BLaER1 treated with 17β-estradiol and CSF1 and Interleukin-3, amounts not matched to agents 10 nM and 100 nM (cell line): ENCODE measurements around the gene TRAIP.
"Not testable (repeated sequence)": the region's sequence is repeated elsewhere in the genome, so short reads cannot be mapped to it uniquely, and the experiment has no call there.

ENCODE experiments used
- H3K27ac ChIP-seq, 11 experiments: shearing (Covaris generic); formaldehyde crosslinking; 2 replicates each; pipeline ENCODE4 v1.8.1; 2022
- H3K27me3 ChIP-seq, 11 experiments: shearing (Covaris generic); formaldehyde crosslinking; 2 replicates each; pipeline ENCODE4 v1.8.1; 2022
- H3K36me3 ChIP-seq, 11 experiments: shearing (Covaris generic); formaldehyde crosslinking; 2 replicates each; pipeline ENCODE4 v1.8.1; 2022
- H3K4me1 ChIP-seq, 10 experiments: shearing (Covaris generic); formaldehyde crosslinking; 2 replicates each; pipeline ENCODE4 v1.8.1; 2022
- H3K4me2 ChIP-seq, 11 experiments: shearing (Covaris generic); formaldehyde crosslinking; 2 replicates each; pipeline ENCODE4 v1.8.1; 2022
- H3K4me3 ChIP-seq, 10 experiments: shearing (Covaris generic); formaldehyde crosslinking; 2 replicates each; pipeline ENCODE4 v1.8.1; 2022
- H3K9ac ChIP-seq, 11 experiments: shearing (Covaris generic); formaldehyde crosslinking; 2 replicates each; pipeline ENCODE4 v1.8.1; 2022
- H3K9me3 ChIP-seq, 11 experiments: shearing (Covaris generic); formaldehyde crosslinking; replicated peaks in 1 of 11; 2 replicates each; pipeline ENCODE4 v1.8.1; 2022
- H4K20me1 ChIP-seq, 11 experiments: shearing (Covaris generic); formaldehyde crosslinking; 2 replicates each; pipeline ENCODE4 v1.8.1; 2022
- Cebpa-rat ChIP-seq, 11 experiments: shearing (Covaris generic); IDR thresholded peaks; 2 replicates each; pipeline ENCODE4 v1.8.1; 2022

The TRAIP gene

DNA sequence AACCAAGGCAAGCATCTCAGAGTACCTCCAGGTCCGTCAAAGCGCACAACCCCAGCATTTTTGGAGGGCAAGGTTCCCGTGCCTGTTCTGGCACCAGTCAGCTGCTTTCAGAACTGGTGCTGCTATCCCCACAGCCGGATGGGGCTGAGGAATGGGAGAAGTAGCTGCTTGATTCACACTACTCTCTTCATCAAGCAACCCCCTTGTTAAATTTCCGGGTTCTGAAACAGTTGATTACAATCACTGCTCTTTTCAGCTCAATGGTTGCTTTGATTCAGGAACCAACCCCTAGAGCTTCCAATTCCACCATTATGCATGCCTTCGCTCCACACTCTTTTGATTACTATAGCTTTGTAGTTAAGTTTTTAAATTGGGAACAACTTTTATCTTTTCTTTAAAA is 30.3 kb downstream of the TRAIP start:
- no peak for TF ChIP-seq Cebpa-rat (IDR thresholded peaks at IDR 0.05)
- no peaks in the 10 kb centered on the region for H4K20me1 ChIP-seq
- peaks cover 2 to 28% (median 13%) of the 10 kb centered on the region in 10 experiments; a peak in 17 of 20 replicates for H3K4me1 ChIP-seq
- no peaks in the 10 kb centered on the region for H3K27me3 ChIP-seq
- peaks cover 0 to 40% (median 35%) of the 10 kb centered on the region in 11 experiments; a peak in 21 of 22 replicates for H3K36me3 ChIP-seq
- H3K9me3 ChIP-seq: no peaks in the 10 kb centered on the region
- no peak overlapping the region for H3K4me2 ChIP-seq
- no peak overlapping the region for H3K9ac ChIP-seq
- H3K27ac ChIP-seq: peak overlapping the region in 2 of 11 experiments; percentile 9 to 38; a peak in 1 of 22 replicates
- H3K4me3 ChIP-seq: no peak overlapping the region

DNA sequence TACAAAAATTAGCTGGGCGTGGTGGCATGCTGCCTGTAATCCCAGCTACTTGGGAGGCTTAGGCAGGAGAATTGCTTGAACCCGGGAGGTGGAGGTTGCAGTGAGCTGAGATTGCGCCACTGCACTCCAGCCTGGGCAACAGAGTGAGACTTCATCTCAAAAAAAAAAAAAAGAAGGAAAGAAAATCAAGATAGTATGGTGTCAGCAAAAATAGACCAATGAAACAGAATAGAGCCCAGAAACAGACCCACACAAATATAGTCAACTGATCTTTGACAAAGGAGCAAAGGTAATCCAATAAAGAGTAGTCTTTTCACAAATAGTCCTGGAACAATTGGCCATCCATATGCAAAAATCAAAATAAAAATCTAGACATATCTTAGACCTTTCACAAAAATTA is 33.2 kb downstream of the TRAIP start:
- H3K27ac ChIP-seq, H3K4me2 ChIP-seq, H4K20me1 ChIP-seq, H3K4me3 ChIP-seq, H3K9ac ChIP-seq, H3K9me3 ChIP-seq, H3K27me3 ChIP-seq: not testable (repeated sequence)
- Histone ChIP-seq H3K4me1 (peaks cover 4 to 33% (median 18%) of the 10 kb centered on the region in 10 experiments; a peak in 16 of 20 replicates), H3K36me3 (peaks cover 0 to 11% (median 6%) of the 10 kb centered on the region in 11 experiments; a peak in 13 of 22 replicates)

DNA sequence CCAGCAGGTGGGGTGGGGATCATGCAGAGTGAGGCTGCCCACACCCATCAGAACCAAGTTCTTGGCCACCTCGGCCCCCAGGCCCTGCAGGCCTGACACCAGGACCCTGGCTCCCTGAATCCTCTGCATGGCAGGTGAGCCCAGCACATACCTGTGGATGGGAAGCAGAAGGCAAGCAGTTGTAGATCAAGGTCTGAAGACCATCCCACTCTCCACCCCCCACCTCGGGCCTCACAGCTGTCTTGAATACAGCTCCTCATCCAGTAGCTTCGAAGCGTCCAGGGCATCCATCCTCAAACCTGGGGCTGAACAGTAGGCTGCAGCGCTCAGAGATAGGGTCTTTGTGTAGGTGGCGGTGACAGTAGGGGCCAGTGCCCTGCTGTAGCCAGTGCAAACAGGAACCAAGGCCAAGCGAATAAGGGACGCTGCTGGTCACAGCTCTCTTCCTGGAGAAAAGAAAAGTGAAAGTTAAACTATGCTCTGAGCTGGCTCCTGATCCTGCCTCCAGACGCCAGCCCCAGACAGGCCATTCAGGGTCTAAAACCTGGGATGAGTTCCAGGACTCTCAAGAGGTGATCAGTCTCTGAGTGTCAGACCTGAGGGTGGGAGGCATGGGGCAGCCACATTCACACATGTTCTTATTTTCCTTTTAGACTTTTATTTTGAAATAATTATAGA is 42.7 kb downstream of the TRAIP start, which contains the start of gene UBA7:
TSS of gene UBA7 (minus strand) at position 457 of the 678 bp plus-strand sequence. CDS start at position 291, 166 bp downstream.
- H3K27me3 ChIP-seq: no peaks in the 10 kb centered on the region
- H3K4me3 ChIP-seq: peak within 1 kb of the TSS; percentile 57 to 71 (median 60)
- TF ChIP-seq Cebpa-rat (IDR thresholded peaks at IDR 0.05): no peak
- H3K4me1 ChIP-seq: peaks cover 58 to 96% (median 87%) of the 10 kb centered on the region in 10 experiments
- peak within 1 kb of the TSS; percentile 64 to 84 (median 78) for H3K9ac ChIP-seq
- H3K9me3 ChIP-seq: no peaks in the 10 kb centered on the region
- peaks cover 14 to 40% (median 28%) of the 10 kb centered on the region in 11 experiments; a peak in 21 of 22 replicates for H3K36me3 ChIP-seq
- no peaks in the 10 kb centered on the region for H4K20me1 ChIP-seq
- peak within 1 kb of the TSS; percentile 57 to 100 (median 82); a peak in 21 of 22 replicates for H3K27ac ChIP-seq
- peak within 1 kb of the TSS; percentile 92 to 100 (median 100) for H3K4me2 ChIP-seq

DNA sequence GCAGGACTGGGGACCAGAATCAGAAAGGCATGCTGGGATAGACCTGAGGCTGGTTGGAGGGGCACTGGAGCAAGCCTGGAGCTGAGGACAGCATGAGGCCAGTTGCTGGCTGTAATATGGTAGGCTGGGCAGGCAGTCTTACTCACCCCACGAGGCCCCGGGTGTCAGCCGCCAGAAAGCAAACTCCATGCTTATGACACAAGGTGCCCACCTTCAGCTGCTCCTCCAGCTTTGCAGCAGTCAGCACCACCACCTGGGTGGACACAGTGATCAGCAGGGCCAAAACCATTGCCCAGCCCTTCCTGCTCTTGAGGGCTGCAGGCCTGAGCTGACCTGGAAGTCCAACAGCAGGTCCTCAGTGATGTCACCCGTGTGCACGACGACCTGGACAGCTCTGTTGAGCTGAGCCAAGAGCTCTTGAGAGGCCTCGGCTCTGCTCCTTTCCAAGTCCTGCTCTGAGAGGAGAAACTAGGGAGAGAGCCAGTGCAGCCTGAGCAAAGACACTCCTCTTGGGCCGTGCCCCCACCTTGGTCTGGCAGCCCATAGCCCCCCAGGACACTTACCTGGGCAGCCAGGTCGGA is 43.4 kb downstream of the TRAIP start:
- no peaks in the 10 kb centered on the region for H3K9me3 ChIP-seq
- no peaks in the 10 kb centered on the region for H3K27me3 ChIP-seq
- H3K4me3 ChIP-seq: peak overlapping the region; percentile 57 to 71 (median 60)
- peak overlapping the region; percentile 92 to 100 (median 100) for H3K4me2 ChIP-seq
- H3K27ac ChIP-seq: peak overlapping the region; percentile 57 to 100 (median 82); a peak in 21 of 22 replicates
- no peaks in the 10 kb centered on the region for H4K20me1 ChIP-seq
- H3K4me1 ChIP-seq: peaks cover 64 to 96% (median 88%) of the 10 kb centered on the region in 10 experiments
- peaks cover 14 to 44% (median 32%) of the 10 kb centered on the region in 11 experiments; a peak in 21 of 22 replicates for H3K36me3 ChIP-seq
- peak overlapping the region; percentile 64 to 84 (median 78) for H3K9ac ChIP-seq
- no peak for TF ChIP-seq Cebpa-rat (IDR thresholded peaks at IDR 0.05)

DNA sequence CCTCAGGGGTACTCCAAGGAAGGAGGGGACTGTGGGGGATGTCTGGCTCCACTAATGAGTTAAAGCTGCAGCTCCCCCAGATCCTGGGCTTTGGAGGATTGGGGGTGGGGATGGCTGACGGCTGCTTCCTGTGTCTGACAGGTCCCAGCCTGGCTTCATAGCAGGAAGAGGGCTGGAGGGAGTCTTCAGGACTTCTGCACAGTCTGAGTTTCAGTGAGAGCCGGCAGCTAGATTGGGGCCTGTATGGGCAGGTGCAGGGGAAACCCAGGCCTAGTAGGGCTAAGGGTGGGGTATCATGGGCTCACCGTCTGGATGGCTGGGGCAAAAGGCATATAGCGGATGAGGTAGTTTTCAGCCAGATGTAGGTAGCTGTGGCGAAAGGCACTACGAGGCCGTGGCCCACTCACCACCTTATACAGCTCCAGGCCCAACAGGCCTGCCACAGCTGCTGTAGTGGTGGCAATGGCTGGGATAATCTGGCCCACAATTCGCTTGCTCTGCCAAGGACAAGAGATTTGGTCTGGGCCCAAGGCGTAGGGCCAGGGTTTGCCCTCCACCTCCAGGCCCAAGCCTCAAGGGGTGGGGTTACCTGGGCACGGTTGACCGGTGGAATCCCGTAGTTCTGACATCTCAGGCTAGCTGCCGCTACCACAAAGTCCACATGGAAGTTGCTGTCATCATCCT is 48.8 kb downstream of the TRAIP start:
- Histone ChIP-seq H4K20me1 (no peaks in the 10 kb centered on the region), H3K4me3 (peak overlapping the region in 8 of 10 experiments; percentile 47 to 95 (median 88); a peak in 13 of 20 replicates), H3K4me1 (peaks cover 80 to 89% (median 83%) of the 10 kb centered on the region in 10 experiments), H3K4me2 (peak overlapping the region; percentile 98 to 100 (median 100)), H3K36me3 (peaks cover 14 to 53% (median 37%) of the 10 kb centered on the region in 11 experiments), H3K9ac (peak overlapping the region; percentile 48 to 99 (median 97); a peak in 20 of 22 replicates), H3K9me3 (no peaks in the 10 kb centered on the region), H3K27ac (peak overlapping the region; percentile 46 to 100 (median 100); a peak in 21 of 22 replicates), H3K27me3 (no peaks in the 10 kb centered on the region)
- no peak for TF ChIP-seq Cebpa-rat (IDR thresholded peaks at IDR 0.05)

DNA sequence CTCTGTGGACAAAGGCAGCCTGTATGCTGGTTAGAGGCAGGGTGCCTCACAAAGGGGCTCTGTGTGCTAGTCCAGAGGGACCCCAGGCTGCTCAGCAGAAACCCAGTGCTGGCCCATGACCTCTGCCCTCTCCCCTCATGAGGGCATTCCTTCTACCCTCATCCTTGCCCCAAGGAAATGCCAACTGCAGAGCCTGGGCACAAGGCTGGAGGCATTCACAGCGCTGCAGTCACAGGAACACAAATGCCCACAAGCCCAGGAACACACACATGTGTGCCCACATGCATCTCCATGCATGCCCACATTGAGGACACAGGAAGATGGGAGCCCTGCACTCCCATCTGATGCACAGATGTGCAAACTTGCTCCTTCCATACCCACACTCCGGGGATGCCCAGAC is 49.5 kb downstream of the TRAIP start:
- Histone ChIP-seq H3K9ac (peak overlapping the region; percentile 62 to 99 (median 97); a peak in 21 of 22 replicates), H3K36me3 (peaks cover 14 to 46% (median 35%) of the 10 kb centered on the region in 11 experiments), H3K9me3 (no peaks in the 10 kb centered on the region), H3K27ac (peak overlapping the region; percentile 70 to 100 (median 100); a peak in 20 of 22 replicates), H4K20me1 (no peaks in the 10 kb centered on the region), H3K4me3 (peak overlapping the region in 9 of 10 experiments; percentile 9 to 95 (median 88); a peak in 18 of 20 replicates), H3K27me3 (peaks cover 1 to 6% (median 2%) of the 10 kb centered on the region in 11 experiments; a peak in 16 of 22 replicates), H3K4me1 (peaks cover 74 to 83% (median 78%) of the 10 kb centered on the region in 10 experiments), H3K4me2 (peak overlapping the region; percentile 98 to 100 (median 100))
- no peak for TF ChIP-seq Cebpa-rat (IDR thresholded peaks at IDR 0.05)

DNA sequence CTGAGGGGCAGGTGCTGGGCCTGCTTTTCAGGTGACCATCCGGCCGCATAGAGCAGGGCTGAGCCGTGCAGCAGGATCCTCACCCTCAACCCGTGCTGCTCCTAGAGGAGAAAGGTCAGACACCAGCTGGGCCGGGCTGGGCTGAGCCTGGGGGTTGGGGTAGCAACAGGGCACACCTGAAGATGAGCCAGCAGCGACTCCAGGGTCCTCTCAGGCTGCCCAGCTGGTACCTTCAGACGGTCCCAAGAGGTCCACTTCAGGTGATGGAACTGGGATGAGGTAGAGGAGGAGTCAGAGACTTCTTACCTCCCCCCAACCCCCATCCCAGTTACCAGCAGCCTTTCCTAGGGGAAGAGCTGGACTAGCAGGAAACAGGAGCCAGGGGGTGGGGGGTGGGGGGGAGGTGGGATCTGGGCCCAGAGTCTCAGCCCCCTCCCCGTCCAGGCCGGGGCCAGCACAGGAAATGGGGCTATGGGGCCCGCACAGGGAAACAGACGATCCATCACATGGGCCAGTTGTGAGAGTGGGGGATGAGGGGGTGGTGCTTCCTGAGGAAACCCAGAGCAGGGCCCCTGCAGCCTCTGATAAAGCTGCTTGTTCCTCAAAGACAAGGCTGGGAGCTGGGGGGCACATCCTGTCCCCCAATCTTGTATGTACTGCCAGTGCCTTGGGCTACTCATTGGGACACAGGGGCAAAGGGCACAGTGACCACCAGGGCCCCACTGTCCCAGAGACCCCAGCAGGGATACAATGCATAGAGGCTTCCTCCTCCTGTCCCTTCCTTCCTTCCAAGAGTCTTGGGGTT is 50.3 kb downstream of the TRAIP start:
- H3K9ac ChIP-seq: peak overlapping the region; percentile 82 to 99 (median 97)
- no peaks in the 10 kb centered on the region for H4K20me1 ChIP-seq
- H3K4me3 ChIP-seq: peak overlapping the region; percentile 52 to 95 (median 88)
- no peaks in the 10 kb centered on the region for H3K9me3 ChIP-seq
- peaks cover 14 to 38% (median 27%) of the 10 kb centered on the region in 11 experiments for H3K36me3 ChIP-seq
- peaks cover 70 to 81% (median 76%) of the 10 kb centered on the region in 10 experiments for H3K4me1 ChIP-seq
- H3K27ac ChIP-seq: peak overlapping the region; percentile 87 to 100 (median 100)
- H3K27me3 ChIP-seq: peaks cover 6 to 14% (median 9%) of the 10 kb centered on the region in 11 experiments; a peak in 16 of 22 replicates
- peak overlapping the region; percentile 98 to 100 (median 100) for H3K4me2 ChIP-seq
- TF ChIP-seq Cebpa-rat (IDR thresholded peaks at IDR 0.05): no peak

DNA sequence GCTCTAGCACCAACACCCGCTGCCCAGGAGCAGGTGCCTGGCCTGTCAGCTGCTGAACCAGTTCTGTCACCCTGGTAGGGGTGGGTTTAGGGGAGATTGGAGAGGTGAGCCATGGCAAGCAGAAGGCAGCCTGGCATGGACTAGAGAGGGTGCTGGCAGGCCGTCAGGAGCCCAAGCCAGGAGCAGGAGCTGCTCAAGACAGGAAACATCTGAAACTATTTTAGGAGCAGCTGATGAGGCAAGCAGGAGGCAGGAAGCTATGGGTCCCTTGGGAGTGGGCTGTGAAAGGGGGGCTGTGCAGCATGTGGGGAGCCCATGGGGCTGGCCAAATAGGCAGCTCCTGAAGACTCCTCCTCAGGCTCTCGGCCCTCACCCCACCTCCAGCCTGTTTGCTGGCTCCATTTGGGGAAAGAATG is 51.0 kb downstream of the TRAIP start:
- no peaks in the 10 kb centered on the region for H3K9me3 ChIP-seq
- H3K4me2 ChIP-seq: peak overlapping the region; percentile 98 to 100 (median 100)
- no peaks in the 10 kb centered on the region for H4K20me1 ChIP-seq
- TF ChIP-seq Cebpa-rat (IDR thresholded peaks at IDR 0.05): peak in 9 of 11 experiments; percentile 53 to 97 (median 93); a peak in 17 of 22 replicates
- peaks cover 14 to 31% (median 20%) of the 10 kb centered on the region in 11 experiments; a peak in 21 of 22 replicates for H3K36me3 ChIP-seq
- peak overlapping the region; percentile 82 to 99 (median 97) for H3K9ac ChIP-seq
- peaks cover 63 to 74% (median 69%) of the 10 kb centered on the region in 10 experiments for H3K4me1 ChIP-seq
- H3K27ac ChIP-seq: peak overlapping the region; percentile 87 to 100 (median 100)
- H3K4me3 ChIP-seq: peak overlapping the region; percentile 78 to 95 (median 88)
- H3K27me3 ChIP-seq: peaks cover 6 to 16% (median 11%) of the 10 kb centered on the region in 11 experiments; a peak in 16 of 22 replicates
